Measurements from ENCODE around the gene IGF2R.
"Not testable (repeated sequence)": the region's sequence is repeated elsewhere in the genome, so short reads cannot be mapped to it uniquely, and the experiment has no call there.

Gene IGF2R, protein sequence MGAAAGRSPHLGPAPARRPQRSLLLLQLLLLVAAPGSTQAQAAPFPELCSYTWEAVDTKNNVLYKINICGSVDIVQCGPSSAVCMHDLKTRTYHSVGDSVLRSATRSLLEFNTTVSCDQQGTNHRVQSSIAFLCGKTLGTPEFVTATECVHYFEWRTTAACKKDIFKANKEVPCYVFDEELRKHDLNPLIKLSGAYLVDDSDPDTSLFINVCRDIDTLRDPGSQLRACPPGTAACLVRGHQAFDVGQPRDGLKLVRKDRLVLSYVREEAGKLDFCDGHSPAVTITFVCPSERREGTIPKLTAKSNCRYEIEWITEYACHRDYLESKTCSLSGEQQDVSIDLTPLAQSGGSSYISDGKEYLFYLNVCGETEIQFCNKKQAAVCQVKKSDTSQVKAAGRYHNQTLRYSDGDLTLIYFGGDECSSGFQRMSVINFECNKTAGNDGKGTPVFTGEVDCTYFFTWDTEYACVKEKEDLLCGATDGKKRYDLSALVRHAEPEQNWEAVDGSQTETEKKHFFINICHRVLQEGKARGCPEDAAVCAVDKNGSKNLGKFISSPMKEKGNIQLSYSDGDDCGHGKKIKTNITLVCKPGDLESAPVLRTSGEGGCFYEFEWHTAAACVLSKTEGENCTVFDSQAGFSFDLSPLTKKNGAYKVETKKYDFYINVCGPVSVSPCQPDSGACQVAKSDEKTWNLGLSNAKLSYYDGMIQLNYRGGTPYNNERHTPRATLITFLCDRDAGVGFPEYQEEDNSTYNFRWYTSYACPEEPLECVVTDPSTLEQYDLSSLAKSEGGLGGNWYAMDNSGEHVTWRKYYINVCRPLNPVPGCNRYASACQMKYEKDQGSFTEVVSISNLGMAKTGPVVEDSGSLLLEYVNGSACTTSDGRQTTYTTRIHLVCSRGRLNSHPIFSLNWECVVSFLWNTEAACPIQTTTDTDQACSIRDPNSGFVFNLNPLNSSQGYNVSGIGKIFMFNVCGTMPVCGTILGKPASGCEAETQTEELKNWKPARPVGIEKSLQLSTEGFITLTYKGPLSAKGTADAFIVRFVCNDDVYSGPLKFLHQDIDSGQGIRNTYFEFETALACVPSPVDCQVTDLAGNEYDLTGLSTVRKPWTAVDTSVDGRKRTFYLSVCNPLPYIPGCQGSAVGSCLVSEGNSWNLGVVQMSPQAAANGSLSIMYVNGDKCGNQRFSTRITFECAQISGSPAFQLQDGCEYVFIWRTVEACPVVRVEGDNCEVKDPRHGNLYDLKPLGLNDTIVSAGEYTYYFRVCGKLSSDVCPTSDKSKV (N-terminal part only)

DNA sequence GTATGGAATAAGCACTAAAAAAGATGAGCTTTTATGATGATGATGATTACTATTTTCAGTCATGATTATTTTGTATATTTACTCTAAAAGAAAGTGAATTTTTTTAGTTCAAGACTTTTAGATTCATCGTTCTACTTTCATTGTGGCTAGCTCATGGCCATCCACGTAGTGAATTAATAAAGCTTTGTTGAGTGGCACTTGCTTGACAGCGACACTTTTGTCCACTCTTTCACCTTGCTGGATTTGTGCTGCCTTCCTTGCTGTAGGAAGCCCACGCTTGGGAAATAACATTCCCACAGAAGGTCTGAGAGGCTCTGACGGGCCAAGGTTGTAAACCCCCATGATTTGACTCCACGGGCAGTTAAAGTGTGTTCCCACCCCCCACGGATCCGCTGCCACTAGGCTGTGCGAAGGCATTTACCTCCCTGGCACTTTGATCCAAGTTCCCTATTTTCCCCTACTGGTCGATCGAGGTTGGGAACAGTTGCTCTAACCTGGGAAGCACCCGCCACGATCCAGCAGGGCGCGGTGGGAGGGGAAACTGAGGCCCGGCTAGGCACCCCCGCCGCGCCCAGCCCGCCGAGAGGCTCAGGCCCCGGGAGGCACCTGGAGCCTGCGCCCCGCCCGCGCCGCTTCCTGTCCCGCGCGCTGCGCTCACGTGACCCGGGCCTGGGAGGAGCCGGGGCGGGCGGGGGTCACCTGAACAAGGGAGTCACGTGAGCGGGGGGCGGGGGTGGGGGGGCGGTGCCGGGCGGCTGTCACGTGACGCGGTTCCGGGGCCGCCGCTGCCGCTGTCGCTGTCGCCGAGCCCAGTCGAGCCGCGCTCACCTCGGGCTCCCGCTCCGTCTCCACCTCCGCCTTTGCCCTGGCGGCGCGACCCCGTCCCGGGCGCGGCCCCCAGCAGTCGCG lies at the start of gene IGF2R:
TSS of gene IGF2R (plus strand) at position 788 of the 909 bp plus-strand sequence. CDS start 165 bp downstream, outside the sequence.
- DNase-seq = peak; percentile 92

DNA sequence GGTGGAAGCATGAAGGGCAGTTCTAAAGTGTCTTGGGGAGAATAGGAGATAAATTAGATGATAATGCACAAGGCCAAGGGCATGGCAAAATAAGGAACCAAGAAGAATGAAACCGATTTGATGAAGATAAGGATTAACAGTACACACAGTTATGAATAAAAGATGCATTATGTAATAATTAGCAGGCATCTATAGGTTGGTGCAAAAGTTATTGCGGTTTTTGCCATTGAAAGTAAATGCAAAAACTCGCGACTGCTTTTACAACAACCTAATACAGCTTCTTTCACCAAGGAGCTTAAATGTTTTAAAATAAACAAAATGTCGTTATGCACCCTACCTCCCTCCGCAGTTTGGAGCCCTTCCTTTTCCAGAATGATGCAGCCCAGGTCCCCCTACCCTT lies 49.1 kb upstream of the IGF2R start:
- no peak for DNase-seq

DNA sequence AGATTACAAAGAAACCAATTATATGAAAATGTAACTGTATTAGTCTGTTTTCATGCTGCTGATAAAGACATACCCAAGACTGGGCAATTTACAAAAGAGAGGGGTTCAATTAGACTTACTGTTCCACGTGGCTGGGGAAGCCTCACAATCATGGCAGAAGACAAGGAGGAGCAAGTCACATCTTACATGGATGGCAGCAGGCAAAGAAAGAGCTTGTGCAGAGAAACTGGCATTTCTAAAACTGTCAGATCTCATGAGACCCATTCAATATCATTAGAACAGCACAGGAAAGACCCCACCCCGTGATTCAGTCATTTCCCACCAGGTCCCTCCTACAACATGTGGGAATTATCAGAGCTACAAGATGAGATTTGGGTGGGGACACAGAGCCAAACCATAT lies 44.7 kb upstream of the IGF2R start:
- not testable (repeated sequence) for DNase-seq

DNA sequence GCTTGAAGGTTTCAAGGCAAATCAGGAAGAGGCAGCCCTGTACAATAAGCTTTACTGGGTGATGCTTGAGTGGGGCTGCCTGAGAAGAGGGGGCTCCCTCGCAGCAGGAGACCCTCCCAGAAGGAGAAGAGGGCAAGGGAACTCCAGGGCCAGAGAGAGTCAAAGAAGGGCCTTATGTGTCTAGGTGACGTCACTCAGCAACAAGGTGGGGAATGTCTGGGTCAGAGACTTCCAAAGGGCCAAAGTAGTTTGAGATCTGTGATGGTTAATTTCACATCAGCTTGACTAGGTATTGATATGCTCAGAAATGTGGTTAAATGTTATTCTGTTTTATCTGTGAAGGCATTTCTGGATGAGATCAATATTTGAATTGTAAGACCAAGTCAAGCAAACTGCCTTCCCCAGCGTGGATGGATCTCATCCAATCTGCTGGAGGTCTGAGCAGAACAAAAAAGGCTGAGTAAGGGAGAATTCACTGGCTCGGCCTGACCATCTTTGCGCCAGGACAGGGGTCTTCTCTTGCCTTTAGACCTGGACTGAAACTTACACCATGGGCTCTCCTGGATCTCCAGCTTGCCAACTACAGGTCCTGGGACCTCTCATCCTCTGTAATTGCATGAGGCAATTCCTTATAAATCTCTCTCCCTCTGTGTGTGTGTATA lies 42.2 kb upstream of the IGF2R start:
- DNase-seq = no peak

DNA sequence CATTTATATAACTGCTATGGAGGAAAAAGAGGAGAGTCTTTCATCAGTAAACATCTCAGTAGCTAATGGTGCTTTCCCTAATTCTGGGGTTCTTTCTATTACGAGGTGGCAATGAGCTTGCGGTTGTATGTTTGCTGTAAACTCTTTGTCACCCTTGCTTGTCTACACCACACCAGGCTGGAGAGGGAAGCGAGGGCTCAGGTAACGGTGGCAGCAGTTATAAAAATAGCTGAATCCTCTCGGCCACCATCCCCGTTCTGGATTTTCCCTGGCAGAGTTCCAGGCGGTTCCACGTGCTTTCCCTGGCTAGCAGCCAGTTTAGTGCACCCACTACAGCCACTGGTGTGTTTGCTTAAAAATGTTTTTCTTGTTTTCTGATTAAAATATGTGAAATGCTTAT lies 39.1 kb upstream of the IGF2R start:
- DNase-seq = peak; percentile 58

DNA sequence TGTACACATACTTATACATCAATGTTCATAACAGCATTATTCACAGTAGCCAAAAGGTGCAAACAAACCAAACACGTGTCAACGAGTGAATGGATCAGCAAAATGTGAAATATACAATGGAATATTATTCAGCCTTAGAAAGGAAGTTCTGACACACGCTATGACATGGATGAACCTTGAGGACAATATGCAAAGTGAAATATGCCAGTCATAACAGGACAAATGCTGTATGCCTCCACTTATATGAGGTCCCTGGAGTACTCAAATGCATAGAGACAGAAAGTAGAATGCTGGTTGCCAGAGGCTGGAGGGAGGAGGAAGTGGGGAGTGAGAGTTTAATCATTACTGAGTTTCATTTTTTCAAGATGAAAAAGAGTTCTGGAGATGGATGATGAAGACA lies 37.8 kb upstream of the IGF2R start:
- no peak for DNase-seq

DNA sequence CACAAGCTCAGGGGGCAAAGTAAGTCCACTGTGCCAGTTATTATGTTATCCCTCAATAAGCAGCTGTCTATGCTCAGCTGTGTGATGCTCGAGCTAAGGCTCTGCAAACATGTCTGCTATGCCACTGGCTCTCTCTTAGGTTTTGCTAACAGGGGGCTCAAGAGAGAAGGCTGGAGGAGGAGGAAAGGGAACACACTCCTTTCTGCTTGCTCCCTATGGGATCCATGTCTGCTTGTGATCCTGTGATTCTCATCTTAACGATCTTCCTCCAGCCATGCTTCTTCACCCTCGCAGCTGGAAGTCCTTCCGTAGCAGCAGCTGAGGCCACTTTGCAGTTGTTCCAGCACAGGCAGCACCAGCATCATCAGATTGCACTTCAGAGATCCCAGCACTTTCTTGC lies 37.0 kb upstream of the IGF2R start:
- DNase-seq = no peak

DNA sequence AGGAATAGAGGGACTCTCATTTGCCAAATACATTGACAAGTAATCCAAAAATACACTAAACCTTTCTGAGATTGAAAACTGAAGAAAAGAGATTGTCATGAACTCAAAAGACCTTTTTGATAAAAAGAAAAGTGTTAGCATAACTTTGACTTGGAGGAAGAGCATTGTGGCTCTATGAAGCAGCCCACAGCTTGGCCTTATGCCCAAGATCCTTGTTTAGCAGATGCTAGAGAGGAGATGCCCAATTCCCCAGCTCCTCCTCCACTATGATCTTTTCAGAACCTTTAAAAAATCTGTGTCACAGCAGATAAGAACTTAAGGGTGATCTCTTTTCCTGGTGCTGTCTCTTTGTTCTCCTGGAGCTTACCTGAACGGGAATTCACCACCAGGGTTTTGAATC lies 35.8 kb upstream of the IGF2R start:
- DNase-seq = no peak

DNA sequence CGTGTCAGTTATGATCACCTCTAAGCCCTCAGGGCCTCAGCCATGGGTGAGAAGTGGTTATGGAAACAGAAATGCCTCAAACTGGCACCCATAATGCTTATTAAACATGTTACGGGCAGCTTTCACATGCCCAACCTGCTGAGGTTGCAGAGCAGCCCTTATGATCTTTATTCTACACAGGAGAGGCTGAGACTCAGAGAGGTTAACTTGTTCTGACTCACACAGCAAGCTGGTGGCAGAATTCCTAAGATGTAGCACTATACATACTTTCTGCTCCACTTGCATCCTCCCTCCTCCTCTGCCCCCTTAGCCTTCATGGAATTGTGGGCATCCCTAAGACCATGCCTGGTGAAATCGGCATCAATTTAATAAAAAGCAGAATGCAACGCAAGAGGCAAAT lies 34.7 kb upstream of the IGF2R start:
- no peak for DNase-seq

DNA sequence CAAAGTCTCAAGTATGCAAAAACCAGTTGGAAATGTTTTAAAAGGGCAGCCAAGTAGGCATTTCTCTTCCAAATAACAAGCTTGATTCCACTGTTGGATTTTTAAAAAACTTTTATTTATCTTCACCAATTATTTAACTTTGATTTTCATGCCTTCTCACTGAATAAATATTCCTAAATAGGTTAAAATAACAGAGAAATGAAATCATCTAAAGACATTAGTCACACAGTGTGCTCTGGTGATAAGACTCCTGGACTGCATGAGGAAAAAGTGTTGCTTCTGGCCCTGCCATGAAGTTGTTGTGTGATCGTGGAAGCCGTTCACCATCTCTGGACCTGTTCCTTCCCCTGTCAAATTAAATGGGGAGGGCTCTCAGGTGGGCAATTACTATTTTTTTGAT lies 33.8 kb upstream of the IGF2R start:
- no peak for DNase-seq

DNA sequence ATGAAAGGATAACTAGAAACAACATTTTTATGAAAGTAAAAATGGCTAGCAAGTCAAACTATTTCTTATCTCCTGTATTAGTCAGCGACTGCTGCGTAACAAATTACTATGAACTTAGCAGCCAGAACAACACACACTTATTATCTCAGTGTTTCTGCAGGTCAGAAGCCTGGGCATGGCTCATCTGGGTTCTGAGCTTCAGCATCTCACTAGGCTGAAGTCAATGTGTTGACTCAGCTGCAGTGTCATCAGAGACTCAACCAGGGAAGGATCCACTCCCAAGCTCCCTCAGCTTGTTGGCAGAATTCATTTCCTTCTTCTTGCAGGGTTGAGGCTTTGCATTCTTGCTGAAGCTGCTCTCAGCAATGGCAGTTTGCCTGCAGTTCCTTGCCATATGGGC lies 33.2 kb upstream of the IGF2R start:
- DNase-seq = no peak

DNA sequence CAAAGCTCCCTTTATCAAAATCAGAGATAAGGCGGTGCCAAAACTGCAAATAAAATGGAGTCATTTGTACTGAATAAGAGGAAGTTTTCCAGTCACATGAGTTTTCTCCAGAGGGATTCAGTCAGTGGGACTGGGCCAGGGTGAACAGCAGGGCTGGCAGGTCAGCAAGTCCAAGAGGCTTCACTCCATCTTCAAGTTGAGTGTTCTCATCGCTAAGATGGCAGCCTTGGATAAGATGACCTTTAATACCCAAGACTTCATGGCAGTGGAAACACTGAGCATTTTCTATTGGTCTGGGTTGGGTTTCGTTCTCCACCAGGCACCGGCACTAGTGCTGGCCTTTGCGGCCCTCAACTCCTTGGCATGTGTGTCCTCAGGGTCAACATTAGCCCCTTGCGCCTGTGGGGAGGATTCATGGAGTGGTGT lies 29.3 kb upstream of the IGF2R start:
- no peak for DNase-seq

DNA sequence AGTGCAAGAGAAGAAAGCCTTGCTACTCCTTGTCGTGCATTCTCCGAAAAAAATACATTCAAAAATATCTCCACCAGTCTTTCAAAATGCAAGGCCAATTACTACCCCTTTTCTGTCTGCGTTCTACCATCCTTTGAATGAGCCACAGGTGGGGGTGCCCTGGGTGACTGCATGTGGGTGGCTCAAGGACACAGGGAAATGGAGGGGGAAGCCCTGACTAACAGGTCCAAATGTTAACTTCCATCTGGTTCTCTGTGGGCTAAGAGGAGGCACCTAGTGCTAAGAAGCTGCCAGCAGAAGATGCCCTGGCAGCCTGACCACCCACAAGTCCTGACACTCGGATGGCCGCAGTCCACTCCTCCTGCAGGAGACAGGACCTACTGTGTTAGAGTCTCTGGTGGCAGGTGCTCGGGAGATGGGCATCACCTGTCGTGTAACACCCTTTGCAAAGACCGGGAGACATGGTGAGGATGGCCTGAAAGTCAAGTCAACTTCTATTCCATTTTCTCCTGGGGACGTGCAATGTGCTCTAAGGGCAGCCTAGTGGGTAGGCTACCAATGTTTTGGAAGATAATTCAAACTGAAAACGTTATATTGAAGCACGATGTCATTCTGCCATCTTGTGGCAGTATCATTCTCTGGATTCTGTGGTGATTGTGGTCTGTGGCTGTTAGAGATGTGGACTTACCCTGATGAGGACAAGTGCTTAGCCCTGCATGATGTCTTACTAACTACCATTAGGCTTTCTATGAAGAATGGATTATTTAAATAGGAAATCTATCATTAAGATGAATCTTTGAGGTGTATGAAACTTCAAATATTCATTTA lies 27.4 kb upstream of the IGF2R start:
- peak; percentile 23 for DNase-seq

DNA sequence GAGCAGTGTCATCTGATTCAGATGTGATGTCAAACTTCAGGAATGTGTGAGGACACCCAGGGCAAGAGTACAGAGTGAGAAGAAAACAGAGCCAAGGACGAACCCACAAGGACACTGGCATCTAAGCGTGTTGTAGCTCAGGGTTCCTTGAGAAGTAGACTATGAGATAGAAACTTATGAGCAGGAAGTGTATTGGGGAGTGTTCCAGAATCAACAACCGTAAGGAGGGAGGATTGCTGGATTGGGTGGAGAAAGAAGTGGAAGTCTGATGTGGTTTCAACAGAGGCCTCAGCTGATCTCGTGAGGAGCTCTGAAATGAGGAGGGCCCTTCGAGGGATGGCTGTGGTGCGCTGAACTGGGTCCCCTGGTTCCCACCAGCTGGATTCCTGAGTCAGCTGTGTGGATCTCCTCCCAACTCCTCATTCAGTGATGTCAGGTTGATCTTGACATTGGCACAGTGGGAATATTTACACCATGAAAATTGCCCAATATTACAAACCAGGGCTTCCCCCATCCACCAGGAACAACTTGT lies 25.7 kb upstream of the IGF2R start:
- no peak for DNase-seq

DNA sequence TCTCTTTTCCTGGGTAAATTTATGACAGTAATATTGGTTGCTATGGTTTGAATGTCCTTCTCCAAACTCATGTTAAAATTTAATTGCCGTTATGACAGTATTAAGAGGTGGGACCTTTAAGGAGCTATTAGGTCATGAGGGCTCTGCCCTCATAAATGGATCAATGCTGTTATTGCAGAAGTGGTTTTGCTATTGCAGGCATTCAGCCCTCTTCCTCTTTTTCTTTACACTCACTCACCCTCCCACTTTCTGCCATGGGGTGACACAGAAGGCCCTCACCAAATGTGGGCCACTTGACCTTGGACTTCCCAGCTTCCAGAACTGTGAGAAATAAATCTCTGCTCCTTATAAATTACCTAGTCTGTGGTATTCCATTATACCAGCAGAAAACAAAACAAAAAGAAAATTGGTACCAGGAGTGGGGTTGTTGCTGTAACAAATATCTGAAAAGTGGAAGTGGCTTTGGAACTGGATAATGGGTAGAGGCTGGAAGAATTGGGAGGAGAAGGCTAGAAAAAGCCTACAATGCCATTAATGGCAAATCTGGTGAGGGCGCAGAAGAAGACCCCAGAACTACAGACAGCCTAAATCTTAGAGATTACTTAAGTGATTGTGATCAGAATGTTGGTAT lies 24.8 kb upstream of the IGF2R start:
- no peak for DNase-seq

DNA sequence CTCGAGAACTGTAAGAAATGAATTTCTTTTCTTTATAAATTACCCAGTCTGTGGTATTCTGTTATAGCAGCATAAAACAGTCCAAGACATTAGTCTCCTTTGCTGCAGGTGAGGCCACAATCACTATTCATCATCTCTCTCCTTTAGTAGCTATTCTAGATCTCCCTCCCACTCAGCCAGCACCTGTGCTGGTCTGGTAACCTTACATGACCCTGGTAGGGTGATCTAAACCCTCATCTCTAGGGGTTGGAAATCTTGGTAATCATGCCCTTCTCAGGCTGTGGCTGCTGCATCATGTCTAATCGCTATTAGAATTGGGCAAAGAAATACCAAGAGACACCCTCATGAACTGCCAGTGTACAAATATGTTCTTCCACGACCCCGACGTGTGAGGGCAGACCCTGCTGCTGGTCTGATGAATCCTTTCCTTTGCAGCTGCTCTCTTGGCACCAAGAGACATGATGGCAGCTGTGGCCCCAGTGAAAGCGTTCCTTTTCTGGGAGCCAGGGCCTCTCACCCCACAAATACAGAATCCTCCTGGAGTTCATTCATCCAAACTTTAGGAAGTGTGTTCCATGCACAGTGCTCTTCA lies 23.0 kb upstream of the IGF2R start:
- DNase-seq = no peak

DNA sequence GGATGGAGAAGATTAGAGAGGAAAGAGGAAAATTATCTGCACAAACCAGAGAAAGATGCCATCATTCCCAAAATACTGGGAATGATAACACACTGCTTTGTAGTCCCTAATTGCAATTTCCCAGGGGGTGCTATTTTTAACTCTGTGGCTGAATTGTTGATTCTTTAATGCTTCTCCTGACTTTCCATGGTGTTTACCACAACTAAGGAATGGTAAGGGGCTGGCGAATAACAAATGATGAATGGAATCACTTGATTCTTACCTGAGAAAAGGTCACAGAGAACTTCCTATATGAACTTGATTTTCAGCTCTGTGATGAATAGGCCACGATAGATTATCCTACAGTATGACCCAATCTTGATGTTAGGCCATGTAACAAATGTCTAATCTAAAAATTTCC lies 22.0 kb upstream of the IGF2R start:
- no peak for DNase-seq

DNA sequence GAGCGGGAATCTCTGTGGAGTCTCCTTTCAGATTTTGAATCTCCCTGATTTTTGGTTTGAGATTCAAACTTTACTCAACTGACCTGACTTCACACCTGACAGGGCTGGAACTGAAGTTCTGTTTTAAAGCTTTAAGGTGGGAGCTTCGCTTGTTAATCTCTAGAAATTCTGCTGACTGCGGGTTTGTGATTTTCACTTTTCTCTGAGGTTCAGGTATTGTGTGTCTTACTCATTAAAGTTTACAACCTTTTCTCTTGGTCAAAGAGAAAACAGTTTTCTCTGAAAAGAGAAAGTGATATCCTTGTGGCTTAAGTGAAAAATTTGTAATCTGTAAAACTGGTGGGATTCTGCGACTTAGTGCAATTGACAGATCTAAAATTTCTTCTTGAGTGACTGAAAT lies 20.7 kb upstream of the IGF2R start:
- no peak for DNase-seq

DNA sequence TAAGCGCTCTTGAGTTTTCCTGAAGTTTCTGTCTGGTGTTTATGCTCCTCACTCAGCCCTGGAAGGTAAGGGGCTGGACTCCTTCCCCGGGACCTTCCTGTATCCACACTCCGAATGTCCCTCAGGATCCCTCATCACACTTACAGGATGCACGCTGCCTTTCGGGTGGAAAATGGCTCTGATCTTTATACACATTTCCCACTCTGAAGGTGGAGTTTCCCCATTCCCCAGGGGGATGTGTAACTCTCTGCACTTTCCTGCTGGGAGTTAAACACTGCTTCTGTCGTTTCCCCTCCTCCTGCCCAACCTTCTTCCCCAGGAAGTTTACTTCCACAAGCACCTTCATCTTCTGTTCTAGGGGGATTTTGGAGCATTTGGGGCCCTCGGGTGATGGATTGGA lies 17.1 kb upstream of the IGF2R start:
- no peak for DNase-seq

Measured in activated T-cell treated with anti-CD3 and anti-CD28 coated beads, Interleukin-2, amount 50 U/mL, for 1 hour (primary cell).